Measurements from ENCODE around the gene EHBP1.

Gene EHBP1

GRCh38 chr2:63092857-63093256 is 387.3 kb downstream of the EHBP1 start:
- no peaks in the 10 kb centered on the region for H4K20me1 ChIP-seq (ENCODE audit: insufficient read depth, low read length, poor library complexity, severe bottlenecking)
- H3K79me2 ChIP-seq (ENCODE audit: insufficient read depth, low read length) = no peaks in the 10 kb centered on the region
- no peaks in the 10 kb centered on the region for H3K9me3 ChIP-seq (ENCODE audit: insufficient read depth, low read depth, low read length)
- no peaks in the 10 kb centered on the region for H3K36me3 ChIP-seq (ENCODE audit: insufficient read depth, low read length)
- H3K4me2 ChIP-seq (ENCODE audit: low read depth, low read length, poor library complexity, severe bottlenecking) = no peak overlapping the region
- H3K4me3 ChIP-seq (ENCODE audit: low read length, poor library complexity, severe bottlenecking) = no peak overlapping the region
- H3F3A ChIP-seq (ENCODE audit: low read depth) = no peaks in the 10 kb centered on the region
- H3K9me2 ChIP-seq (replicated peaks; ENCODE audit: low read depth, low read length) = no peaks in the 10 kb centered on the region
- no peak overlapping the region for H2AFZ ChIP-seq (ENCODE audit: low read length)
- H3K9ac ChIP-seq (ENCODE audit: low read depth, low read length, poor library complexity, severe bottlenecking) = no peak overlapping the region
- H3K27me3 ChIP-seq (ENCODE audit: insufficient read depth, low read length, poor library complexity, severe bottlenecking) = no peaks in the 10 kb centered on the region
- TF ChIP-seq CTCF (conservative IDR thresholded peaks at IDR 0.05; ENCODE audit: low read length) = no peak
- no peak for TF ChIP-seq EZH2phosphoT487 (IDR thresholded peaks at IDR 0.05; ENCODE audit: borderline replicate concordance)
- H3K4me1 ChIP-seq (ENCODE audit: insufficient read depth, low read length, poor library complexity, severe bottlenecking) = no peaks in the 10 kb centered on the region

GRCh38 chr2:63093502-63093901 is 388.0 kb downstream of the EHBP1 start:
- TF ChIP-seq CTCF (conservative IDR thresholded peaks at IDR 0.05; ENCODE audit: low read length) = no peak
- TF ChIP-seq EZH2phosphoT487 (IDR thresholded peaks at IDR 0.05; ENCODE audit: borderline replicate concordance) = no peak

More at GRCh38 chr2:63093502-63093901, 388.0 kb downstream of the EHBP1 start:
- no peaks in the 10 kb centered on the region for H3K9me2 ChIP-seq (replicated peaks; ENCODE audit: low read depth, low read length)
- no peaks in the 10 kb centered on the region for H3F3A ChIP-seq (ENCODE audit: low read depth)
- no peaks in the 10 kb centered on the region for H3K27me3 ChIP-seq (ENCODE audit: insufficient read depth, low read length, poor library complexity, severe bottlenecking)
- no peak overlapping the region for H3K4me3 ChIP-seq (ENCODE audit: low read length, poor library complexity, severe bottlenecking)
- H3K4me1 ChIP-seq (ENCODE audit: insufficient read depth, low read length, poor library complexity, severe bottlenecking) = no peaks in the 10 kb centered on the region
- H3K9ac ChIP-seq (ENCODE audit: low read depth, low read length, poor library complexity, severe bottlenecking) = no peak overlapping the region
- H2AFZ ChIP-seq (ENCODE audit: low read length) = peak overlapping the region; percentile 19; the same call in 1 of the 2 replicates
- H4K20me1 ChIP-seq (ENCODE audit: insufficient read depth, low read length, poor library complexity, severe bottlenecking) = no peaks in the 10 kb centered on the region
- no peaks in the 10 kb centered on the region for H3K9me3 ChIP-seq (ENCODE audit: insufficient read depth, low read depth, low read length)
- no peak overlapping the region for H3K4me2 ChIP-seq (ENCODE audit: low read depth, low read length, poor library complexity, severe bottlenecking)
- H3K79me2 ChIP-seq (ENCODE audit: insufficient read depth, low read length) = no peaks in the 10 kb centered on the region
- no peaks in the 10 kb centered on the region for H3K36me3 ChIP-seq (ENCODE audit: insufficient read depth, low read length)
